Ishikawa (cell line): Measurements from ENCODE around the gene RBBP4.

ENCODE experiments used
- CEBPB ChIP-seq: IDR thresholded peaks from 2 replicates; pipeline ENCODE4 v1.6.1; 2012
- CREB1 ChIP-seq: IDR thresholded peaks from 2 replicates; pipeline ENCODE4 v1.6.1; 2012; ENCODE audit warnings: low read depth
- EGR1 ChIP-seq: IDR thresholded peaks from 2 replicates; pipeline ENCODE4 v1.6.1; 2012
- EP300 ChIP-seq: IDR thresholded peaks from 2 replicates; pipeline ENCODE4 v1.6.1; 2012; ENCODE audit warnings: borderline replicate concordance
- FOXM1 ChIP-seq: IDR thresholded peaks from 2 replicates; pipeline ENCODE4 v1.6.1; 2012; ENCODE audit warnings: low read depth, borderline replicate concordance
- MAX ChIP-seq: IDR thresholded peaks from 2 replicates; pipeline ENCODE4 v1.6.1; 2012
- NFIC ChIP-seq: IDR thresholded peaks from 2 replicates; pipeline ENCODE4 v1.6.1; 2012
- RAD21 ChIP-seq: IDR thresholded peaks from 2 replicates; pipeline ENCODE4 v1.6.1; 2012; ENCODE audit warnings: low read depth
- REST ChIP-seq: IDR thresholded peaks from 2 replicates; pipeline ENCODE4 v1.6.1; 2012; ENCODE audit warnings: low read depth, mild to moderate bottlenecking
- TAF1 ChIP-seq: IDR thresholded peaks from 2 replicates; pipeline ENCODE4 v1.6.1; 2012; ENCODE audit warnings: low read depth, mild to moderate bottlenecking
- TCF12 ChIP-seq: IDR thresholded peaks from 2 replicates; pipeline ENCODE4 v1.6.1; 2012; ENCODE audit warnings: low read depth
- TEAD4 ChIP-seq: IDR thresholded peaks from 2 replicates; pipeline ENCODE4 v1.6.1; 2012
- USF1 ChIP-seq: IDR thresholded peaks from 2 replicates; pipeline ENCODE4 v1.6.1; 2012
- YY1 ChIP-seq: IDR thresholded peaks from 2 replicates; pipeline ENCODE4 v1.6.1; 2012; ENCODE audit warnings: low read depth
- ZBTB7A ChIP-seq: IDR thresholded peaks from 2 replicates; pipeline ENCODE4 v1.6.1; 2012; ENCODE audit warnings: low read depth

The RBBP4 gene

GRCh38 chr1:32728413-32729077 lies 77.5 kb downstream of the RBBP4 start:
- no peak for TF ChIP-seq TEAD4
- no peak for TF ChIP-seq TAF1
- no peak for TF ChIP-seq CREB1
- no peak for TF ChIP-seq FOXM1
- TF ChIP-seq EGR1, result no peak
- no peak for TF ChIP-seq YY1
- no peak for TF ChIP-seq MAX
- no peak for TF ChIP-seq RAD21
- no peak for TF ChIP-seq TCF12
- TF ChIP-seq NFIC, result no peak
- TF ChIP-seq ZBTB7A, result no peak
- no peak for TF ChIP-seq EP300
- no peak for TF ChIP-seq REST
- TF ChIP-seq USF1, result no peak
- TF ChIP-seq CEBPB, result no peak

GRCh38 chr1:32729254-32730046 lies 78.4 kb downstream of the RBBP4 start:
- TF ChIP-seq CREB1 (no peak), EGR1 (no peak), TEAD4 (no peak), MAX (no peak), FOXM1 (no peak), TAF1 (no peak), EP300 (no peak), TCF12 (no peak), CEBPB (no peak), RAD21 (no peak), YY1 (no peak), NFIC (no peak), ZBTB7A (no peak), REST (no peak), USF1 (no peak)

GRCh38 chr1:32733582-32734321 lies 82.7 kb downstream of the RBBP4 start:
- TF ChIP-seq EGR1 (no peak), TCF12 (no peak), TEAD4 (no peak), TAF1 (no peak), FOXM1 (no peak), YY1 (no peak), CREB1 (no peak), RAD21 (no peak), NFIC (no peak), MAX (no peak), USF1 (no peak), EP300 (no peak), REST (no peak), ZBTB7A (no peak), CEBPB (no peak)
